Smooth muscle cell (in vitro differentiated cells): ENCODE data around the gene AUTS2. TPM values are rescaled to one million over a fixed set of nuclear protein-coding genes. Genes with fewer than 3 reads are reported as not detected.

Experiments
- DNase-seq: peaks from one replicate; lab custom pipeline; 2025; ENCODE audit not compliant: unreplicated experiment; lab: John Stamatoyannopoulos, UW
- H2AFZ ChIP-seq: fragments of 200-600 bp; sonication (generic); 2 replicates; pipeline ENCODE4 v1.6.0; 2016; ENCODE audit warnings: antibody characterized with exemption, low read depth, mild to moderate bottlenecking
- H3F3A ChIP-seq: fragments of 200-600 bp; sonication (generic); 2 replicates; pipeline ENCODE4 v1.6.0; 2017; ENCODE audit warnings: antibody characterized with exemption, low read depth
- H3K27ac ChIP-seq: fragments of 200-600 bp; sonication (generic); 2 replicates; pipeline ENCODE4 v1.5.1; 2016; ENCODE audit warnings: low read depth, mild to moderate bottlenecking
- H3K27me3 ChIP-seq: fragments of 200-600 bp; sonication (generic); 2 replicates; pipeline ENCODE4 v1.6.1; 2016; ENCODE audit warnings: low read depth, mild to moderate bottlenecking
- H3K36me3 ChIP-seq: fragments of 200-600 bp; sonication (generic); 2 replicates; pipeline ENCODE4 v1.5.1; 2016; ENCODE audit warnings: low read depth
- H3K4me1 ChIP-seq: fragments of 200-600 bp; sonication (generic); 2 replicates; pipeline ENCODE4 v1.5.1; 2016; ENCODE audit warnings: low read depth
- H3K4me2 ChIP-seq: fragments of 200-600 bp; sonication (generic); 2 replicates; pipeline ENCODE4 v1.6.0; 2016; ENCODE audit warnings: mild to moderate bottlenecking
- H3K4me3 ChIP-seq: fragments of 200-600 bp; sonication (generic); 2 replicates; pipeline ENCODE4 v1.5.1; 2016; ENCODE audit warnings: mild to moderate bottlenecking
- H3K79me2 ChIP-seq: fragments of 200-600 bp; sonication (generic); 2 replicates; pipeline ENCODE4 v1.6.0; 2016; ENCODE audit warnings: low read depth, mild to moderate bottlenecking
- H3K9ac ChIP-seq: fragments of 200-600 bp; sonication (generic); 2 replicates; pipeline ENCODE4 v1.6.0; 2016; ENCODE audit warnings: low read depth
- H3K9me3 ChIP-seq: fragments of 200-600 bp; sonication (generic); replicated peaks from 2 replicates; pipeline ENCODE4 v1.5.1; 2016; ENCODE audit warnings: low read depth
- H4K20me1 ChIP-seq: fragments of 200-600 bp; sonication (generic); 2 replicates; pipeline ENCODE4 v1.6.0; 2016; ENCODE audit warnings: low read depth
- CTCF ChIP-seq: fragments of 200-600 bp; sonication (generic); IDR thresholded peaks from 2 replicates; pipeline ENCODE4 v1.5.1; 2017; ENCODE audit warnings: borderline replicate concordance, mild to moderate bottlenecking, antibody characterized with exemption; ENCODE audit not compliant: insufficient read depth, poor library complexity, severe bottlenecking
- WGBS: methylation state at CpG from one replicate; pipeline ENCODE4 v1.1.7; 2016; ENCODE audit warnings: low lambda C conversion rate; 5-methylcytosine and 5-hydroxymethylcytosine counted together
- polyA plus RNA-seq: library from polyadenylated mRNA; unstranded; fragments of >200 nt; fragmentation: Nextera tagmentation; extraction: Ambion mirVana; gene quantifications from 2 replicates; pipeline ENCODE4 v1.2.1, GENCODE V29; 2016
- total RNA-seq: library from RNA; depleted of rRNA; stranded (reverse); fragments of >200 nt; gene quantifications from 2 replicates; pipeline ENCODE4 v1.2.3, GENCODE V29; 2014

The AUTS2 gene
- total and polyA plus RNA-seq, 2 experiments from 2014 or later = 6.5 to 8.6 TPM

DNA sequence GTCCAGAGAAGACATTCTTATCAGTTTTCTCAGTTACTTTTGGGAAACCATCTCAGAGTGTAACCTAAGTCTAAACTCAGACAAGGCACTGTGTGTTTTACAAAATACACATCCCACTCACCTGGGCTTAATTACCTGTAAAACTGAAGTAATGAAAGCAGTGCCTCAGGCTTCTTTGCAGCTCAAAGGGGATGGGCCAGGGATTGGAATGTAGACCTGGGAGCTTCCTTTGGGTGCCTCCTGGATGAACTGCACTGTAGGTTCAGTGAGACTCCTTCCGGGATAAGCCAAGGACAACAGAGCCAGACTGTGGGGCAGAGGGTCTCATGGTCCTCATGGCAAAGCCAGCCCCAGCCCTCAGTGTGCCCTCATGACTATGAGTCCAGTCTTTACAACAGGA is 861.3 kb downstream of the AUTS2 start:
- Histone ChIP-seq H3K9ac (no peak overlapping the region), H3K9me3 (no peaks in the 10 kb centered on the region), H3K36me3 (no peaks in the 10 kb centered on the region), H3K4me3 (no peak overlapping the region), H2AFZ (no peak overlapping the region), H4K20me1 (no peaks in the 10 kb centered on the region), H3K27me3 (peaks cover 5% of the 10 kb centered on the region), H3K4me1 (peaks cover 15% of the 10 kb centered on the region), H3K79me2 (no peaks in the 10 kb centered on the region), H3K27ac (no peak overlapping the region), H3F3A (no peaks in the 10 kb centered on the region), H3K4me2 (no peak overlapping the region)
- 78% methylated on average over 1 of the region's 1 CpG for WGBS
- DNase-seq = no peak
- TF ChIP-seq CTCF = no peak

- DNase-seq = no peak
- H3K4me1 ChIP-seq = peaks cover 15% of the 10 kb centered on the region
- peaks cover 5% of the 10 kb centered on the region for H3K27me3 ChIP-seq
- no peak overlapping the region for H3K4me3 ChIP-seq
- no peaks in the 10 kb centered on the region for H3K9me3 ChIP-seq
- H4K20me1 ChIP-seq = no peaks in the 10 kb centered on the region
- 96% methylated on average over 9 of the region's 10 CpGs for whole genome bisulfite sequencing
- H3K4me2 ChIP-seq = no peak overlapping the region
- no peak overlapping the region for H3K9ac ChIP-seq
- no peak overlapping the region for H3K27ac ChIP-seq
- H2AFZ ChIP-seq = no peak overlapping the region
- TF ChIP-seq CTCF = no peak
- no peaks in the 10 kb centered on the region for H3K79me2 ChIP-seq
- no peaks in the 10 kb centered on the region for H3K36me3 ChIP-seq
- no peaks in the 10 kb centered on the region for H3F3A ChIP-seq
Observed at GRCh38 chr7:70460071-70460470, 861.8 kb downstream of the AUTS2 start.

DNA sequence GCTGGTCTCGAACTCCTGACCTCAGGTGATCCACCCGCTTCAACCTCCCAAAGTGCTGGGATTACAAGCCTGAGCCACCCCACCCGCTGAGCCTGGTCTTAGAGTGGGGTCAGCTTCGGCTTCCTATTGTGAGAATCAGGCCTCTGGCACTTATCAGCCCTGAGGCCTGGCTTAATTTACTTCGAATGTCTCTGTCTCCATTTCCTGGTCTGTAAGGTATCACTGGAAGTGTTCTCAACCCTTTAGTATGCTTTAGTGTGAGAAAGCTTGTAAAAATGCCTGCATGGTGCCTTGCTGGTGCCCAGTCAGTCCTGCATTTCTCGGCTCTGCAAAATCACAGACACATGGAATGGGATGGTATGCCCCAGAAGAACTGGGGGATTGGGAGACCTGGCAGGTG is 862.3 kb downstream of the AUTS2 start:
- WGBS = 65% methylated on average over 6 of the region's 6 CpGs
- TF ChIP-seq CTCF = no peak
- H3K9ac ChIP-seq = no peak overlapping the region

DNA sequence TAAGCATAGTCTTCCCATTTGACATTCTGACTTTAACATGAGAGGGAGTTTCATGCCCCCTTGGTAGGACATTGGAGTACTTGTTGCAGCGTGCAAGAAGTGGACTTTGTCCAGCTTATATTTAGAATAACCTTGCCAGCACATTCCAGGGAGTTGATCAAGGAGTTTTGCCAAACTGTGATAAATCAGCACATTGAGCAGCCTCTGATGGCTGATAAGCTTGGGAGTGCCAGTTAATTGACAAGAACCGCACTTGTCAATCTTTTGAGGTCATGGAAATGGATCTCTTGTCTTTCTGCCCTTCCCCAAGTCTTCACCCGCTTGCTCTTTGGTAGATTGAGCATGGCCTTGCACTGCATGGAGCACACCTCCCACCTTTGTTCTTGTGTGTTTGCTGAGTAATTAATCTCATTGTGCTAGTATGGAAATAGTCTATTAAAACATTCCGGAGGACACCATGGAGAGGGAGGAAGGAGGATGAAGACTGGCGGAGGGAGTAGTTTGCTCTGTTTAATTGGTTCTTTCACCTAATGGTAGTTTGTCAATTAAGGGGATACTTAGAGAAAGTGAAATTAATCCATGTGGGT is 865.2 kb downstream of the AUTS2 start:
- 97% methylated on average over 5 of the region's 5 CpGs for WGBS

More for the DNA sequence above, 862.3 kb downstream of the AUTS2 start:
- Histone ChIP-seq H3K27ac (no peak overlapping the region), H3K79me2 (no peaks in the 10 kb centered on the region), H2AFZ (no peak overlapping the region), H3K27me3 (peaks cover 5% of the 10 kb centered on the region), H3K4me2 (no peak overlapping the region), H3F3A (no peaks in the 10 kb centered on the region), H3K36me3 (no peaks in the 10 kb centered on the region), H3K9me3 (no peaks in the 10 kb centered on the region), H4K20me1 (no peaks in the 10 kb centered on the region), H3K4me3 (no peak overlapping the region), H3K4me1 (peaks cover 15% of the 10 kb centered on the region)
- DNase-seq = no peak

More for the DNA sequence above, 865.2 kb downstream of the AUTS2 start:
- Histone ChIP-seq H4K20me1 (no peaks in the 10 kb centered on the region), H3F3A (no peaks in the 10 kb centered on the region), H3K9me3 (no peaks in the 10 kb centered on the region), H2AFZ (no peak overlapping the region), H3K36me3 (no peaks in the 10 kb centered on the region), H3K27me3 (peaks cover 7% of the 10 kb centered on the region), H3K9ac (no peak overlapping the region), H3K27ac (no peak overlapping the region), H3K4me2 (no peak overlapping the region), H3K4me1 (peaks cover 5% of the 10 kb centered on the region), H3K4me3 (no peak overlapping the region), H3K79me2 (no peaks in the 10 kb centered on the region)
- no peak for TF ChIP-seq CTCF
- no peak for DNase-seq
